Spleen (tissue), 11 donors: ENCODE results near the gene PCDHA5. TPM values are rescaled to one million over a fixed set of nuclear protein-coding genes. Genes with fewer than 3 reads are reported as not detected.
"Not testable (repeated sequence)": the region's sequence is repeated elsewhere in the genome, so short reads cannot be mapped to it uniquely, and the experiment has no call there.

Experiments used
- DNase-seq: peaks from one replicate; pipeline ENCODE4 v3.0.0-alpha.2; 2020
- H3K27ac ChIP-seq, 8 donors: fragments of 200-600 bp; sonication (generic) in 7 of 8; 1 replicate in 4 of 8; 2 replicates in 4 of 8; pipeline versions ENCODE4 v1.5.0 to v1.8.0; 2016 to 2021; ENCODE audit warnings: inconsistent platforms in 4 of 8, mild to moderate bottlenecking in 4 of 8, moderate library complexity in 1 of 8
- H3K27me3 ChIP-seq, 7 donors: fragments of 200-600 bp; sonication (generic) in 6 of 7; replicated peaks in 1 of 7; 1 replicate in 4 of 7; 2 replicates in 3 of 7; pipeline versions ENCODE4 v1.5.0 to v1.8.0; 2016 to 2021; ENCODE audit warnings: inconsistent platforms in 3 of 7, mild to moderate bottlenecking in 1 of 7
- H3K36me3 ChIP-seq, 6 donors: fragments of 200-600 bp; sonication (generic) in 5 of 6; 1 replicate in 4 of 6; 2 replicates in 2 of 6; pipeline versions ENCODE4 v1.5.0 to v1.8.0; 2016 to 2021; ENCODE audit warnings: inconsistent platforms in 2 of 6
- H3K4me1 ChIP-seq, 6 donors: fragments of 200-600 bp; sonication (generic) in 5 of 6; 1 replicate in 3 of 6; 2 replicates in 3 of 6; pipeline versions ENCODE4 v1.5.0 to v1.8.0; 2016 to 2021; ENCODE audit warnings: inconsistent platforms in 3 of 6
- H3K4me3 ChIP-seq, 8 donors: fragments of 200-600 bp; sonication (generic) in 7 of 8; 1 replicate in 4 of 8; 2 replicates in 4 of 8; pipeline versions ENCODE4 v1.5.0 to v1.8.0; 2016 to 2021; ENCODE audit warnings: inconsistent platforms in 4 of 8, mild to moderate bottlenecking in 4 of 8, moderate library complexity in 2 of 8
- H3K9me3 ChIP-seq, 8 donors: fragments of 200-600 bp; sonication (generic) in 7 of 8; 1 replicate in 4 of 8; 2 replicates in 4 of 8; pipeline versions ENCODE4 v1.5.0 to v1.8.0; 2016 to 2021; ENCODE audit warnings: inconsistent platforms in 4 of 8
- CTCF ChIP-seq, 11 experiments: fragments of 200-600 bp in 7 of 11; fragments of 450-650 bp in 4 of 11; sonication (generic) in 4 of 11; IDR thresholded peaks in 8 of 11; conservative IDR thresholded peaks in 3 of 11; 1 replicate in 7 of 11; 2 replicates in 4 of 11; pipeline versions ENCODE4 v1.4.0 to v1.8.0; 2016 to 2021; ENCODE audit warnings: antibody characterized with exemption in 11 of 11, inconsistent platforms in 4 of 11, mild to moderate bottlenecking in 1 of 11
- POLR2A ChIP-seq, 3 donors: fragments of 450-650 bp; IDR thresholded peaks; one replicate each; pipeline ENCODE4 v1.5.1; 2017; ENCODE audit warnings: antibody characterized with exemption in 3 of 3, mild to moderate bottlenecking in 1 of 3
- POLR2AphosphoS5 ChIP-seq, 3 donors: sonication (generic); formaldehyde crosslinking; IDR thresholded peaks; one replicate each; pipeline ENCODE4 v1.5.1; 2017; ENCODE audit warnings: antibody characterized with exemption in 3 of 3
- WGBS, 5 donors: extraction: QIAGEN DNeasy Blood & Tissue Kit in 3 of 5; methylation state at CpG; one replicate each; pipeline versions ENCODE4 v1.1.5 to v1.1.7; 2013 to 2018; 5-methylcytosine and 5-hydroxymethylcytosine counted together
- intact Hi-C: fragments of 100-400 bp; cut with DNase I; formaldehyde crosslinking; loops from one replicate; pipeline ENCODE4 v1.15.0; 2023; ENCODE audit warnings: low total_unique reads
- polyA plus RNA-seq, 3 donors: library from polyadenylated mRNA; stranded (reverse); fragments of 200-250 nt; gene quantifications; one replicate each; pipeline ENCODE4 v1.2.1, GENCODE V29; 2013
- total RNA-seq, 7 donors: library from RNA; depleted of rRNA in 3 of 7; stranded (reverse); fragments of >200 nt in 3 of 7; fragmentation: NEBNext Ultra II Directional in 4 of 7; extraction: Animal tissue kit (Norgen Biotek cat#: 25700) in 4 of 7; gene quantifications; one replicate each; pipeline versions ENCODE4 v1.1.0 to v1.2.1, GENCODE V29; 2016 to 2021
- donor health status: healthy with polysubstance abuse.
- donor health status: DM: no; HTN: no; CAD: no; lungs with moderate emphysema.
- donor health status: DM: no; HTN: no; CAD: no.
- donor health status: Bipolar disorder and iron deficiency.
- donor health status: healthy.
- donor health status: DM: no; HTN: no; CAD: no.
- donor health status: DM: yes; HTN: yes; CAD: no.

The PCDHA5 gene
- total and polyA plus RNA-seq, 10 donors = 0.03 to 0.46 (median 0.10) TPM; not detected in 3

GRCh38 chr5:140791089-140791488 is 30.3 kb upstream of the PCDHA5 start:
- Histone ChIP-seq H3K4me3 (no peak overlapping the region), H3K36me3 (no peaks in the 10 kb centered on the region), H3K27ac (no peak overlapping the region), H3K9me3 (peaks cover 0 to 100% (median 98%) of the 10 kb centered on the region in 8 donors), H3K4me1 (no peaks in the 10 kb centered on the region), H3K27me3 (peaks cover 0 to 87% (median 0%) of the 10 kb centered on the region in 7 donors)
- TF ChIP-seq POLR2A (IDR thresholded peaks at IDR 0.05) (no peak), CTCF (IDR thresholded peaks at IDR 0.05 in 8 of 11, conservative IDR thresholded peaks at IDR 0.05 in 3 of 11) (no peak), POLR2AphosphoS5 (IDR thresholded peaks at IDR 0.05) (no peak)
- intact Hi-C loops = no loop called here
- DNase-seq = no peak
- 22 to 46% (median 43%) methylated on average over 2 of the region's 2 CpGs for WGBS, 5 donors

GRCh38 chr5:140794595-140795258 is 26.7 kb upstream of the PCDHA5 start, which contains the start of gene PCDHA2:
TSS of gene PCDHA2 (plus strand) at chr5:140794852.
- Histone ChIP-seq H3K4me1 (no peaks in the 10 kb centered on the region), H3K27ac (no peak within 1 kb of the TSS), H3K27me3 (peaks cover 0 to 70% (median 0%) of the 10 kb centered on the region in 7 donors), H3K4me3 (peak within 1 kb of the TSS in 2 of 8 donors; percentile 6 to 36), H3K9me3 (peaks cover 2 to 99% (median 88%) of the 10 kb centered on the region in 8 donors), H3K36me3 (no peaks in the 10 kb centered on the region)
- 21 to 34% (median 24%) methylated on average over 23 to 27 of the region's 27 CpGs for WGBS, 5 donors
- no peak for TF ChIP-seq CTCF (IDR thresholded peaks at IDR 0.05 in 8 of 11, conservative IDR thresholded peaks at IDR 0.05 in 3 of 11)
- TF ChIP-seq POLR2A (IDR thresholded peaks at IDR 0.05) = no peak
- TF ChIP-seq POLR2AphosphoS5 (IDR thresholded peaks at IDR 0.05) = no peak
- intact Hi-C loops = no loop called here
- no peak for DNase-seq

GRCh38 chr5:140795259-140795641 is 26.2 kb upstream of the PCDHA5 start:
- Histone ChIP-seq H3K9me3 (peaks cover 2 to 99% (median 85%) of the 10 kb centered on the region in 8 donors), H3K4me3 (peak overlapping the region in 2 of 8 donors; percentile 6 to 36), H3K27me3 (peaks cover 0 to 64% (median 0%) of the 10 kb centered on the region in 7 donors), H3K4me1 (no peaks in the 10 kb centered on the region), H3K27ac (no peak overlapping the region), H3K36me3 (no peaks in the 10 kb centered on the region)
- intact Hi-C loops = no loop called here
- WGBS, 5 donors = 22 to 31% (median 23%) methylated on average over 15 of the region's 15 CpGs
- DNase-seq = no peak
- TF ChIP-seq POLR2A (IDR thresholded peaks at IDR 0.05) (no peak), CTCF (IDR thresholded peaks at IDR 0.05 in 8 of 11, conservative IDR thresholded peaks at IDR 0.05 in 3 of 11) (no peak), POLR2AphosphoS5 (IDR thresholded peaks at IDR 0.05) (no peak)

GRCh38 chr5:140796072-140796717 is 25.2 kb upstream of the PCDHA5 start:
- H3K36me3 ChIP-seq, H3K27ac ChIP-seq, intact Hi-C loops, H3K4me1 ChIP-seq, DNase-seq, H3K4me3 ChIP-seq: not testable (repeated sequence)
- H3K27me3 ChIP-seq = peaks cover 0 to 68% (median 0%) of the 10 kb centered on the region in 7 donors
- H3K9me3 ChIP-seq = peaks cover 2 to 99% (median 84%) of the 10 kb centered on the region in 8 donors
- 52 to 78% (median 64%) methylated on average over 57 to 72 of the region's 72 CpGs for WGBS, 5 donors
